ENCODE data around the gene NAB2.
"Not testable (repeated sequence)": the region's sequence is repeated elsewhere in the genome, so short reads cannot be mapped to it uniquely, and the experiment has no call there.

Gene NAB2

DNA sequence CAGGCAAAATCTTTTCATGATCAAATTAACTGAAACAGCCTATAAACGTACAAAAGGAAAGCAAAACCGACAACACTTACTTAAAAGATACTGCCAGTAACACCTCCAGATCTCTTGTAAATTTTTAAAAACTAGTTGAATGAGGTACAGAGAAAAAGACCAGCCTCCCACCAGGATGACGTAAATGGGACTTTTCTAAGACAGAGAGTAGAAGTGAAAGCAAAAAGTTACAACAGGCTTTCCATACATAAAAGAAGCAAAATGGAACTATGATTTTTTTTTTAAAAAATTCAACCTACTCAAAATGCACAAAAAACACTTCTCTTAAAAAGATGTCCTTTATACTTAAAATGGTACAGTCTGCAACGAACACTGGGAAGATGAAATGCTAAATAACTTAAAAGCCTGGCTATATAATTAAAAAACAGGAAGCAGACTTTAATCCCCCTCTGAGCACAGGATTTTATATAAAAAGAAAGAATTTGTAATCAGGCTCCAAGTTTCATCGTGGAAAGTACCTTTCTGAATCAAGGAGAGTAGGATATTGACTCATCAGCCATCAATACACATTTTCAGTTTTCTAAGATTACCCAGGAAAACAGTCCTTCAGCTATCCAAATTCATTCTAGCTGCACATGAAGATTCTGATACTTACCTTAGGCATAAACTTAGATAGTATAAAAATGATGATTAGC, 24.8 kb upstream of the NAB2 start:
- Histone ChIP-seq H3K4me3 (no peak overlapping the region), H3K27ac (peak overlapping the region in 11 of 21 experiments; percentile 3 to 70 (median 32))

DNA sequence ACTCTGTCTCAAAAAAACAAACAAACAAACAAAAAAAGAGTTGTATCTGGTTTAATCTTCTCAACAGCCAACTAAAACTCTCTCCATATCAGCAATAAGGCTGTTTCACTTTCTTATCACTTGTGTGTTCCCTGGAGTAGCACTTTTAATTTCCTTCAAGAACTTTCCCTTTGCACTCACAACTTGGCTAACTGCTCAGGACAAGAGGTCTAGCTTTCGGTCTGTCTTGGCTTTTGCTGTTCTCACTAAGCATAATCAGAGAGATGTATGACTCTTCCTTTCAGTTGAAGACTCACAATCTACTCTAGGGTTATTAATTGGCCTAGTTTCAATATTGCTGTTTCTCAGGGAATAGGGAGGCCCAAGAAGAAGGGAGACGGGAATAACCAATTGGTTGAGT, 22.7 kb upstream of the NAB2 start:
- Histone ChIP-seq H3K27ac (no peak overlapping the region), H3K4me3 (no peak overlapping the region)

DNA sequence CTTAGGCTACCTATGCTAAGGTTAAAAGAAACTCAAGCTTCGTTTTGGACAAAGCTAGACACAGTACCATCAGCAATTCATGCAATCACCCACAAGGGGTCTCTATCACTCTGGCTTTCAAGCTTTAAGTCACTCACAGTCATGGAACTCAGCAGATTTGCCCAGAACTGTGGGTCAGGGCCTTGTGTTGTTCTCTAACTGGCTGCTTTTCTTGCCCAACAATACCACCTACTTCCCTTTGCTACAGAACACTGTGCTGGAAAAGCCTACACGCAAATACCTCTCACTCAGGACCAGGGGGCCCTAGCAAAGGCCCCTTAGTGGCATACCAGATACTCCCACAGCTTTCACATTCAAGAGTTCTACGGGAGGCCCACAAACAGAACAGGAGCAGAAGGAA, 19.4 kb upstream of the NAB2 start:
- Histone ChIP-seq H3K27ac (peak overlapping the region in 19 of 21 experiments; percentile 10 to 82 (median 47)), H3K4me3 (no peak overlapping the region)

DNA sequence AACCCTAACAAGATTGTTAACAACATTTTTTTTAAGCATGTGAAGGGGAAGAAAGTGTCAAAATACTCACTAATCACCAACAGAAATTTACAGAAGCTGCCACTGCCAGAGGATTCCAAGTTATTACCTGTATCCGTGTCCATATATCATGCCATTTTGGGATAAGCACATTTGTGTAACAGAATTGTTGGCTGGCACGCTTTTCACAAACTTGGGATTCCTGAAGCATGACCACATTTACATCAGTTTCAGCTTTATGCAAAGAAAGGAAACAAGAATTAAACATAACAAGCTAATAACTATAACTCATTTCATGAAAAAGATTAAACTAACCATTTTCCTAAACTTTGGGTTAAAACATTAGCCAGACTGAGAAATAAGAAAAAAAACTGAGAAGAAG, 16.3 kb upstream of the NAB2 start:
- no peak overlapping the region for H3K4me3 ChIP-seq
- H3K27ac ChIP-seq = peak overlapping the region in 4 of 21 experiments; percentile 24 to 43 (median 36)

DNA sequence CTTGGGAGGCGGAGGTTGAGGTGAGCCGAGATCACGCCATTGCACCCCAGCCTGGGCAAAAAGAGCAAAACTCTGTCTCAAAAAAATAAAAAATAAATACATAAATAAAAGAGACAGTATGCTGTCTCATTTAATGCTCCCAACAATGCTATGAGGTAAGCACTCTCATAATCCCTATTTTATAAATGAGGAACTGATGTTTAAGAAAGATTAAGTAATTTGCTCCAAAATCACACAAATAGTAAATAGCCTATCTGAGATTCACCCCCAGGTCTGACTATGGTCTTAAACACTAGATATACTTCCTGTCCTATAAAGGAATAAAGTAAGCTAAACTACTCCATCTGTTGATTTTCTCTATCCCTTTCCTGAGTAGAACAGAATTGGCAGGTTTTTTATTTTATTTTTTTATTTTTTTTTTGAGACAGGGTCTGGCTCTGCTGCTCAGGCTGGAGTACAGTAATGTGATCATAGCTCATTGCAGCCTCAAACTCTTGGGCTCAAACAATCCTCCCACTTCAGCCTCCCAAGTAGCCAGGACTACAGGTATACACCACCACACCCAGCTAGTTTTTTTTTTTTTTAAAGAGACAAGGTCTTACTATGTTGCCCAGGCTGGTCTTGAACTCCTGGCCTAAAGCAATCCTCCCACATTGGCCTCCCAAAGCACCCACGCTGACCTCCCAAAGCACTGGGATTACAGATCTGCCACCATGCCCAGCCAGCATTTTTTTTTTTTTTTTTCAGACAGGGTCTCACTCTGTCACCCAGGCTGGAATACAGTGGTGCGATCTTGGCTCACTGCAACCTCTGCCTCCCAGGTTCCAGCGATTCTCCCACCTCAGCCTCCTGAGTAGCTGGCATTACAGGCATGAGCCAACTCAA, 15.1 kb upstream of the NAB2 start:
- H3K4me3 ChIP-seq = not testable (repeated sequence)
- H3K27ac ChIP-seq = peak overlapping the region in 3 of 21 experiments; percentile 9 to 43 (median 21)

DNA sequence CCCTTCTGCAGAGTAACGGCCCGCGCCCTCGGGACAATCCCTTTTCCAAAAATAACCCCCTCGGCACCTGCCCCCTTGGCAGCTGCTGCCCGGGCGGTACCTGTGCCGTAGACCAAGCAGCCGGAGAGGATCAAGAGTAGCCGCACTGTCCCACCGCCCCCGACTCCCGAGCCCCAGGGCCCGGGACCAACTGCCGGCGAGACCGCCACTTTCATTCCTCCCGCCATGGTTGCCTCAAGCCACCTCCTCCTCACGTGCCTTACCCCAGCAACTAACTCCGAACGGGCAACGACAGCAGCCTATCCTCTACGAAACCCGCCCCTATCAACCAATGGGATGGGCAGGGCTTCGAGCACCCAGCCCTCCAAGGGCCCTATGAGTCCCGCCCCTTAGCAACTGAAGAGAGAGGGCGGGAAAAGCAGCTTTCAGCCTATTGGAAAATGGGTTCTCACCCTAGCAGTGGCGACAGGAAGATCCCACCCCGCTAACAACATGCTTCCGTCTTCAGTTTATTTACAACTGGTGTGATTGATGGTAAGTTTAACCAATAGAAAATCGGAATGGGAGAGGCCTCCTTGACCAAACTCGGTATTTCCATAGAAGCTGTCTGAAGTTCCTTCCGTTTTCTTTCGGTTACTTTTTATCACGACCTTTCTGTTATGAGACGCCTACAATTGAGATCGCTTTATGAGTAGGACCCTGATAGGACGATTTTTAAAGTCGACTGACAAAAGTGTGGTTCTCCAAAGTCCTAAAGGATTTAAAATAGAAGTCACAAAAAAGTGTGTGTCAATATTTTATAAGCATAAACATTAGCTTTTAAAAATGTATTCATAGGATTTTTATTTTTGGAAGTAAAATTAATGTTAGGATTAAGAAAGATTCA, 10.2 kb upstream of the NAB2 start, which contains the start of gene NEMP1:
Gene NEMP1, minus strand, starts transcription at position 273 of the 886 bp plus-strand sequence. Its CDS starts 46 bp downstream, at position 227.
- Histone ChIP-seq H3K4me3 (peak within 1 kb of the TSS; percentile 68 to 87 (median 73)), H3K27ac (peak within 1 kb of the TSS in 20 of 21 experiments; percentile 51 to 87 (median 78))

DNA sequence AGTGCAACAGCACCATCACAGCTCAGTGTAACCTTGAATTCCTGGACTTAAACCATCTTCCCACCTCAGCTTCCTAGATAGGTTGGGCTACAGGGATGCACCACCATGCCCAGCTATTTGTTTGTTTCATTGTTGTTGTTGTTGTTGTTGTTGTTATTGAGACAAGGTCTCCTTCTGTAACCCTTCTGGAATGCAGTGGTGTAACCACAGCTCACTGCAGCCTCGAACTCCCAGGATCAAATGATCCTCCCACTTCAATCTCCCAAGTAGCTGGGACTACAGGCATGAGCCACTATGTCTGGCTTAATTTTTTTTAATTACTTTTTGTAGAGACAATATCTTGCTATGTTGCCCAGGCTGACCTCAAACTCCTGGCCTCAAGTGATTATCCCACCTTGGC, 9.1 kb upstream of the NAB2 start:
- Histone ChIP-seq H3K4me3 (no peak overlapping the region), H3K27ac (peak overlapping the region in 17 of 21 experiments; percentile 52 to 85 (median 77))

DNA sequence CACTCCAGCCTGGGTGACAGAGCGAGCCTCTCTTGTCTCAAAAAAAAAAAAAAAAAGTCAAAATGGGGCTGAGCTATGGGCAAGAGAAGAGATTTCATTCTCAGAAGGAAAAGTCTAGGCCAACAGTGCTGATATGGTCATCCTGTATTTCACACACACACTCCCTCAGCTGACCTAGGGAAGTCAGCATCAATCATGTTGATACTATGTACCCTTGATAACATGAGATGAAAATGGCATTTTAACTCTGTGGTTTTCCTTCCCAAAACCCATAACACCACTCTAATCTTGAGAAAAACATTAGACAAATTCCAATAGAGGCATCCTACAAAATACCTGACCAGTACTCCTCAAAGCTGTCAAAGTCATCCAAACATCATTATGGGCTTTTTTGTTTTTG, 8.1 kb upstream of the NAB2 start:
- Histone ChIP-seq H3K4me3 (no peak overlapping the region), H3K27ac (no peak overlapping the region)

DNA sequence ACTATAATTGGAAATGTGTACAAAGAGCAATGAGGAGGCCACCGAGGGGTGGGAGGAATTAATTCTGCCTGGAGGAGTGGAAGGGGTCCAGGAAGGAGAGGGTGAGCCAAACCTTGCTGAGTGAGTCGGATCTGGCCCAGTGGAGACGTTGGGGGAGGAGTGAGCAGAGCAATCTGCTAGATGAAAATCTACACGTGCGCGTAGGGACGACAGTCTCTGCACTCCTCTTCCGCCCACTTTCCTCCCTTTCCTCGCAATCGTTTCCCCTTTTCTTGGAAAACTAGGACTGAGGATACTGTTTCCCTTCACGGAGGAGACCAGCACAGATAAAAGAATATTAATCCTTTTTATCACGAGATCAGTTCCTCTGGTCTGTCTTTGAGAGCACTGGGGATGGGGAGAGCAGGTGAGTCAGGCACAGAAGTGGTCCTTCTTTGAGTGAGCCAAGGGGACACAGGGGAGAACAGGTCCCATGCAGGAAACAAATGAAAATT, 2.9 kb upstream of the NAB2 start:
- Histone ChIP-seq H3K4me3 (peak overlapping the region; percentile 60 to 88 (median 81)), H3K27ac (peak overlapping the region in 20 of 21 experiments; percentile 94 to 100 (median 99))

DNA sequence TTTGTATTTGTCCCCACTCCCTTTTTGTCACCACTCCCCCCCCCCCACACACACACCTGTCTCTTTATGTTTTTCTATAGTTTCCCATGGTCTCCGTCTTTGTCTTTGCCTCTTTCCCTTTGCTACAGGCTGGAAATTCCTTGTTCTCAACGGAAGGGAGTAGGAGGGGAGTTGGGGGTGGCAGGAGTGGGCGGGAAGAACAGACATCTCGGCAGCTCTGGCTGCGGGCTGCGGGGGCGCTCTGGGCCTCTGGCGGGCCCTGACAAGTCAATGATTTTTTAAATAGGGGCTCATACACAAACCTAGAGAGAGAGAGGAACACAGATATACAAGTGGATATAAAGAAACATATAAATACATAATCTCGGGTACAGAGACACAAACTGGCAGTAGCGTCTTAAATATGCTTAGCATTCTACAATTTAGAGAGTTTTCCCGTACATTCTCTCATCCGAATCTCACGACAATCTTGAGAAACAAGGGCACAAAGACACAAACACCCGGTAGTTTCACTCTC, 2.4 kb upstream of the NAB2 start:
- peak overlapping the region; percentile 81 to 100 (median 99) for H3K27ac ChIP-seq
- H3K4me3 ChIP-seq = peak overlapping the region; percentile 60 to 88 (median 81)

DNA sequence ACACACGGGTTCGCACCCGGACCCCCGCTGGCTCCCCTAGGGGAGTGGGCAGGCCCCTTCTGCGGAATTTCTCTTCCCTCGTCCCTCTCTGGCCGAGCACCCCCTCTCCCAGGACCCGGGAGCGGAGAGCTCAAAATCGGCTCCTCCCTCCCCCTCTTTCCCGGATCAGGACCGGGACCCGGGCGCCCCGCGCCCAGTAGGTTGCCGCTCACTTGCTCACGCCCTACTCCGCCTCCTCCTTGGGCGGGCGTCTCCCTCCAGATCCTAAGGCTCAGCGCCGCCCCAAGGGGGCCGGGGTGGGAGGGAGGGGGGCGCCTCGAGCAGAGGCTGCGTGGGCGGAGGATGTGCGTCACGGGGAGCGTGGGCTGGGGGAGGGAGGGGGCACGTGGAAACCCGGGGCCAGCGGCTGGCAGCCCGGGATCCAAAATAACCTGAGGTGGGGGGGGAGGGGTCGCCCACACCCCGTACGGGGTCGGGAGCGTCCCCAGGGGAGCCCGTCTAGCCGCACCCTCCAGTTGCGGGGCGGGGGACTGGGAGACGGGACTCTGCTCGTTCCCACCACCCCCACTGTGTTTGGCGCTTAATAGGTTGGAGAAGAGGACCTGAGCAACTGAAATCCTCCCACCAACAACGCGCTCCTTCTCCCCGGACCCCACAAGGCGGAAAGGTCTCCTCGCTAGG, 1.8 kb upstream of the NAB2 start:
- Histone ChIP-seq H3K4me3 (peak overlapping the region; percentile 60 to 88 (median 81)), H3K27ac (peak overlapping the region; percentile 86 to 100 (median 99))

DNA sequence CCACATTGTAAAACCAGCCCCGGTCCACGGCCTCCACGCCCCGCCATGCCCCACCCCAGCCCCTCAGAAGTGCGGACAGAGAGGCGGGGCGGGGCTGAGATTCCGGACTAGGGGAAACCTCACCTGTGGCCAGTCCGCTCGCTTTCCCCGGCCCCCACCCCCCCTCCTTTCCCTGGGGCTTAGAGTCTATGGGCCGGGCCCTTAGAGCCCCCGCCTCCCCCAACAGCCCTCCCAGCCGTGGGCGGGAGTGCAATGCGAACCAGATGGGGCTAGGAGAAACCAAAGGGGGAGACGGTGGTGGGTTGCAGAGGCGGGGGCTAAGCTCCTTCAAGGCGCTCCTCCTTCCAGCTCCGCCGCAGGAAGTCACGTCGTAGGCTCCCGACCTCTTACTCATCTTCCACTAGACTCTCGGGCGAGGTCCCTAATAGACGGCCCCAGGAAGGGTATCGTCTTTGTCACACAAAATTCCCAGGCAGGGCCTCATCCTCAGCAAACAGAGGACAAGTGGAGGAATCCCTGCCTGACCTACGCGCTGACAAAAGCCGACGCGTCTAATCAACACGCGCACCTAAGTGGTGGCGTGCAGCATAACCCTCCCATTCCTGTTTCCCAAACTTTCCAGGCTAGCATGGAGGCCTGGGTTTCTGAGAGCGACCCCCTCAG, 1.1 kb upstream of the NAB2 start:
- Histone ChIP-seq H3K27ac (peak overlapping the region; percentile 86 to 100 (median 99)), H3K4me3 (peak overlapping the region; percentile 60 to 88 (median 81))

DNA sequence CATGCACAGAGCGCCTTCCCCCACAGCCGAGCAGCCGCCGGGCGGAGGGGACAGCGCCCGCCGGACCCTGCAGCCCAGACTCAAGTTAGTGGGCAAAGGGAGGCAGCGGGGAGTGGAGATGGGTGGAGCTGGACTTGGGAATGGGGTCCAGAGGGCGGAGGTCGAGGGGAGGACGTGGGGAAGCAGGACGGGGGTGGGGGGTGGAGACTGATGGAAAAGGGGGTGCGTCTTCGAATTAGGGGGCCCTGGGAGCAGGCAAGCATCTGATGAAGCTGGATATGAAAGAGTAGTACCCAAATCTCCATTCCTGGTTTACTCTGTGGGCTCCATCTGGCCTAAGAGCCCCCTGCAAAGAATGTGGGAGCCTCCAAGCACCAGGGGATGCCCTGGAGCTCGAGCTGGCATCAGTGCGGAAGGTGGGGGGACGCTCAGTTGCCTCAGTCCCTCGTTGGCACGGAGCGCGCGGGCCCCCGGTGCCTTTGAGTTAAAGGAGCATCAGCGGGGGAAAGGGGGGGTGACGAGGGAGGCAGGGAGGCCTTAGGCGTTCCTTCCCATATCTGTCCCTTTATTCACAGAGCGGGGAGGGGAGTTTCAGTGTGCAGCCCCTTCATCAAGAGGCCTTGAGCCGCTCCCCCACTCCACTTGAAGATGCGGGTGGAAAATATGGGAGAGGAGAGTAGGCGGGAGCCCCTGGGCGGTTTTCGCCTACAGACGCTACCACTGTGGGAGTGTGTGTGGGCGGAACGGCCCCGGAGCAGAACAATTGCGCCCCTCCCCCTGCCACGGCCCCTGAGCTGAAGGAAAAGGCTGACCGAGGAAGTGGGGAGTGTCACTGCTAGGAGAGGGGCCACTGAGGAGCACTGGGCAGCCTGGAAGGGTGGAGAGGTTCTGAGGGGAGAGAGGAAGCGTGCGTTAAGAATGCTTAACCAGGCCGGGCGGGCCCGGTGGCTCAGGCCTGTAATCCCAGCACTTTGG, 644 bp downstream of the NAB2 start:
- peak overlapping the region; percentile 60 to 88 (median 81) for H3K4me3 ChIP-seq
- H3K27ac ChIP-seq = peak overlapping the region; percentile 35 to 100 (median 99)

DNA sequence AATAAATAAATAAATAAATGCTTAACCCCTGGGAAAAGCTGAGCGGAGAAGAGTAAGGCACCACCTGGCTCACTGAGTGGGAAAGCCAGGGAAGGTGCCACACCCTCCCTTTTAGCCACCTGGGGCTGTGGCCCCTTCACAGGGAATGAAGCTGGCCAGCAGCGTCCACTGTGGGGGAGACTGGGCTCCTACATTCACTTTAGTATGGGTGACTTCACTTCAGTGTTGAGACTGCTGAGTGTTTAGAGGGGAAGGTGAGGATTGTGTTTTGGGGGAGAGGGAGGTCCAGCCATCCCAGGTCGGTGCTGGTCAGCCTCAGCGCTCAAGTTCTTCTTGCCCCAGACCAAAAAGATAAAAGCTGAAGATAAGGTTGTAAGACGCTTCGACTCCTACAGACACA, 1.6 kb downstream of the NAB2 start:
- Histone ChIP-seq H3K4me3 (peak overlapping the region; percentile 60 to 88 (median 81)), H3K27ac (peak overlapping the region in 20 of 21 experiments; percentile 92 to 100 (median 99))

DNA sequence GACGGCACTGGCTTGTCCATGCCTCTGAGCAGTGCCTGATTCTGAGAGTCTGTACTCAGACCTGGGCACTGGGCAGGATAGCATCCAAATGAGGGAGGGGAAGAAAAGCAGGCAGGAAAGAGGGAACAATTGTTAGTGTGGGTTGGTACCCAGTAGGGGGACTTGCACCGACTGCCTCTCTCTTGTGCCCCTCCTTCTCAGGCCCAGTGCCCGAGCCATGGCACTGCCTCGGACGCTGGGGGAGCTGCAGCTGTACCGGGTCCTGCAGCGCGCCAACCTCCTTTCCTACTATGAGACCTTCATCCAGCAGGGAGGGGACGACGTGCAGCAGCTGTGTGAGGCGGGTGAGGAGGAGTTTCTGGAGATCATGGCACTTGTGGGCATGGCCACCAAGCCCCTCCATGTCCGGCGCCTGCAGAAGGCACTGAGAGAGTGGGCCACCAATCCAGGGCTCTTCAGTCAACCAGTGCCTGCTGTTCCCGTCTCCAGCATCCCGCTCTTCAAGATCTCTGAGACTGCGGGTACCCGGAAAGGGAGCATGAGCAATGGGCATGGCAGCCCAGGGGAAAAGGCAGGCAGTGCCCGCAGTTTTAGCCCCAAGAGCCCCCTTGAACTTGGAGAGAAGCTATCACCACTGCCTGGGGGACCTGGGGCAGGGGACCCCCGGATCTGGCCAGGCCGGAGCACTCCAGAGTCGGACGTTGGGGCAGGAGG, 2.2 kb downstream of the NAB2 start:
- H3K27ac ChIP-seq = peak overlapping the region in 17 of 21 experiments; percentile 92 to 100 (median 99)
- peak overlapping the region; percentile 60 to 88 (median 81) for H3K4me3 ChIP-seq

All from skin epidermis (tissue), 12 donors.